Hematopoietic multipotent progenitor cell treated with erythropoietin and hydrocortisone succinate and interleukin-3 and kit ligand, for 17 days (in vitro differentiated cells): ENCODE data around the gene TMEM151B.

Source experiments
- DNase-seq: peaks from one replicate; pipeline ENCODE4 v3.0.0-alpha.2; 2015; ENCODE audit warnings: low spot score

TMEM151B gene

GRCh38 chr6:44250718-44251123 lies 19.5 kb upstream of the TMEM151B start:
- DNase-seq: no peak

GRCh38 chr6:44251576-44252524 lies 18.4 kb upstream of the TMEM151B start:
- no peak for DNase-seq

GRCh38 chr6:44253307-44254101 lies 16.7 kb upstream of the TMEM151B start:
- DNase-seq: peak; percentile 82

GRCh38 chr6:44254191-44255104 lies 15.8 kb upstream of the TMEM151B start:
- DNase-seq: no peak

- no peak for DNase-seq
These were observed 15.0 kb upstream of the TMEM151B start for GRCh38 chr6:44255105-44255808.

GRCh38 chr6:44255871-44256774 lies 14.1 kb upstream of the TMEM151B start:
- no peak for DNase-seq

GRCh38 chr6:44256775-44257024 lies 13.6 kb upstream of the TMEM151B start:
- DNase-seq: no peak

GRCh38 chr6:44257025-44257752 lies 13.1 kb upstream of the TMEM151B start, which contains the start of gene SLC35B2:
Gene SLC35B2, minus strand, starts transcription at chr6:44257528. Its CDS starts 118 bp downstream, at chr6:44257410.
- DNase-seq: peak; percentile 82

- peak; percentile 7 for DNase-seq
These were observed 12.4 kb upstream of the TMEM151B start for GRCh38 chr6:44257753-44258324.

- DNase-seq: no peak
These were observed 11.9 kb upstream of the TMEM151B start for GRCh38 chr6:44258325-44258863.

- DNase-seq: no peak
These were observed 11.3 kb upstream of the TMEM151B start for GRCh38 chr6:44258921-44259320.

- DNase-seq: no peak
These were observed 10.2 kb upstream of the TMEM151B start for GRCh38 chr6:44260011-44260410.

- DNase-seq: no peak
These were observed 9.6 kb upstream of the TMEM151B start for GRCh38 chr6:44260451-44261297.

- no peak for DNase-seq
These were observed 8.7 kb upstream of the TMEM151B start for GRCh38 chr6:44261581-44261980.

GRCh38 chr6:44262467-44263353 lies 7.5 kb upstream of the TMEM151B start:
- DNase-seq: no peak

GRCh38 chr6:44263354-44264100 lies 6.7 kb upstream of the TMEM151B start:
- no peak for DNase-seq
